A172 (cell line): ENCODE data around the gene CFAP45. TPM values are rescaled to one million over a fixed set of nuclear protein-coding genes. Genes with fewer than 3 reads are reported as not detected.

Source experiments
- DNase-seq: peaks from one replicate; pipeline ENCODE4 v3.0.0-alpha.2; 2015; ENCODE audit warnings: low spot score
- total RNA-seq: library from RNA; depleted of rRNA; stranded (reverse); fragments of >200 nt; shearing (Covaris generic); gene quantifications from 2 replicates; pipeline ENCODE4 v1.2.3, GENCODE V29; 2014

CFAP45 gene
- total RNA-seq, 1 experiment from 2014 or later = 2.4 TPM

DNA sequence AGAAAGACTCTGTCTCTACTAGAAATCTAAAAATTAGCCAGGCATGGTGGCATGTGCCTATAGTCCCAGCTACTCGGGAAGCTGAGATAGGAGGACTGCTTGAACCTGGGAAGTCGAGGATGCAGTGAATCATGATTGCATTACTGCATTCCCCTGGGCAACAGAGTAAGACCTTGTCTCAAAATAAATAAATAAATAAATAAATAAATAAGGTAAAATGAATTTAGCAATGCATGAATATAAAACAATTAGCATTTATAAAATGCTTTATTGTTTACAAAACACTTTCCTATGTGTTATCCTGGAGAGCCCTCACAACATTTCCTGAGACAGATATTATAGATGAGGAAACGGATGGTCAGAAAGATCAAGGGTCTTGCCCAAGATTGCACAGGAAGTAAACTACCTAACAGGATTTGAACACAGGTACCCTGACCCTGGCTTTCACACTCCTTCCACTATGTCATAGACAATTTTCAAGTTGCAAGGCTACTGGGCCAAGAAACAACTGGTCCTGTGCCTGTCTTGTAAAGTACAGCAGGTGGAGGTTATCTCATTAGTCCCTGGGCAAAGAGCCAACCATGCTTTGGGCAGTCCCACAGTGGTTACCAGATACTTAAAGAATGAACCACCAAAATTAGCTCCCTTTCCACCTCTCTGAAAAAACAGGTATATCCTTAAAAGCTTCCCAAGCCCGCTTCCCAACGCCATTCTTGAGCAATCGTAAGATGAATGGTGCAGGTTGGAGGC is 22.1 kb downstream of the CFAP45 start:
- DNase-seq = peak; percentile 38

DNA sequence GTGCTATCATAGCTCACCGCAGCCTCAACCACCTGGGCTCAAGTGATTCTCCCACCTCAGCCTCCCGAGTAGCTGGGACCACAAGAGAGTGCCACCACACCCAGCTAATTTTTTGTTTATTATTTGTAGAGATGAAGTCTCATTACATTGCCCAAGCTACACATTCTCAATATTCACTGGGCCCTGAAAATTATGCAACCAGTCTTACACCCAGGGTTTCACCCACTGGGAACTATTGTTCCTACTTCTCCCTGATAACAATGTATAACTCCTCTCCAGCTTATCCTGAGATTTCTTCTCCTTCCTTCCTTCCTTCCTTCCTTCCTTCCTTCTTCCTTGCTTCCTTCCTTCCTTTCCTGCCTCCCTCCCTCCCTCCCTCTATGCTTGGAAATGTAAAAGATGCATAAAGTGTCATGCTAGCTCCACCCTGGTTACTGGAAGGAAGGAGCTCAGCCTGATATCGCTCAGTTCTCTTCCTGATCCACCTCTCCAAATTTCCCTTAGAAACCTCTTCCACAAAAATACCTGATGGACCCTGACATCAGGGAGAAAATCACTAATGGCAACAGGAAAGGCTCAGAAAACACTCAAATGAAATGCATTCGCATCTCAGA is 26.3 kb downstream of the CFAP45 start:
- no peak for DNase-seq

DNA sequence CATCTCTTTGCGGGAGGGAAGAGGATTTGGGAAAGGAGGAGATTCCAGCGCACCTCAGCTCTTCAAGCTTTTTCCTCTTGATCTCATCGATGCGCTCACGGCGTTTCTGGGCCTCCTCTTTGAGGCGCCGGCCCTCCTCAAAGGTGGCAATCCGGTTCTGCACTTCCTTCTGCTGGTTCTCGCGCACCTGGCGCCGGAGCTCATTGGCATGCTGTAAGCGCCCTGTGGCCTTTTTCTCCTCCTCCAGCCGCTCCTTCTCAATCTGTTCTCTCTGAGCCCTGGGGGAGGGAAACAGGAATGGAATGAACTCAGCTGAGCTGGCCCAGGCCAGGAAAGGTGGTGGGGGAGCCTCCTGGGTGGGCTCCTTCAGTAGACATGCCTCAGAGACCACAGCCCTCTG is 27.1 kb downstream of the CFAP45 start:
- no peak for DNase-seq

DNA sequence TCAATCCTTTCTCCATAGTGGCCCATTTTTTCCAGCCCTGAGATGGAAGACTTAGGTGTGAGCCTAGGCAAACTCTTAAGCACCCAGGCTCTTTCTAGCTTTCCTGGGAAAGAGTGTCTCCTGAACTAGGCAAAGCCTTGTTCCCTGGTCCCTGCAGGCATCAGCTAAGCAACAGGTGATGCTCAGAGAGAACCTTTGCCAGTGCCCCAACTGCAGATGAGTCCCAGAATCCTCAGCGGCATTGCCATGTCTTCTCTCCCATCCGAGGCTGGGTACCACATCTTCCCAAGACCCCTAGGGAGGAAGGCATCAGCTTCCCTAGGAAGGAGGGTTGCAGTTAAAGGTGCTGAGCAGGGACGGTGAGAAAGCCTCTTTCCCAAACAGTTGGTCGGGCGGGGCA is 29.3 kb downstream of the CFAP45 start:
- no peak for DNase-seq

DNA sequence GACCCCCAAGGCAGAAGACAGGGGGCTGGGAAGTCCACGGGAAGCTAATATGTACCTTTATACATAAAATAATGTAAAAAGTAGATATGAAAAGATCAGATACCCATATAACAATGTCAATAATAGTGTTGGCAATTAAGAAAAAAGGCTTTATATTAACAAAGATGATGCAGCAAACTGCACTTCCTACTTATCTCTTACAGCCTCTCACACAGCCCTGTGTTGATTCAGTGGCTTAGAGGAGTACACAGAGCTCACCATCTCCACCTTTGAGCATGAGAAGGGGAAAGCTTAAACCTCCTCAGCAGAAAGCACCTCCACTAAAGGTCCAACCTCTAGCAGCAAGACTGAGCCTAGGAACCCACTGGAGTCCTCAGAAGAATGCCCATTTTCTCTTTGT is 30.4 kb downstream of the CFAP45 start:
- no peak for DNase-seq

DNA sequence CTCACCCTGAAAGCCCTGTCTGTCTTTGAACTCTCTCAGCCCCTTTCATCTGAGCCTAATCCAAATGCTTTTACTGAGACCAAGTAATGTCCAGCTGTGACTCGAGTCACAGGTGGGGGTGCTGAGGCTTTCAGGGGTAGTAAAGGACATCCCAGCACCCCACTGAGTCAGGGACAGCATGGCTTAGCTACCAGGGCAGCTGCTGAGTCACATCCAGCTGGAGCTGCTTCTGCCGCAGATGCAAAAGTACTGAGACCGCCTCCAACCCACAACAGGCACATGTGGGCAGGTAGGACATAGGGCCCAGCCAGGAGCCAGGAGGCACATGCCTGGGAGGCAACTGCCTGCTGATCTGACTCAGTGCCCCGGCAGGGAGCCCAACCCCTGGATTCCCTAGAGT is 30.8 kb downstream of the CFAP45 start:
- peak; percentile 96 for DNase-seq

DNA sequence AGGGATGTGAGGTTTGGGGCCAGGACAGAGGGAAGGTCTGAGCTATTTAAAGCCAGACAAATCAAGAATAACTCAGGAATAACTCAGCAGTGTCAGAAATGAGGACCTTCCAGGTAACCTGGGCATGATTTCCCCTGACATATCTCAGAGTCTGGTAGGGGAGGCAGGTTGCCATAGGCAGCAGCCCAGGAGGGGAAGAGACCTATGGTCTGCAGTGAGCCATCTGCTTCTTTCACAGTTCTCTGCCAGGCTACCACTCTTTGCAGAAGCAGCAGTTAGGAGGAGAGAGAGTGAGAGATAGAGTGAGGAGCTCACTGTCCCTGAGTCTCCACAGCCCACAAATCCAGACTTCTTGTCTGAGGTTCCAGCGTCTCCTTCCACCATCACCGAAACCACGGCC is 31.2 kb downstream of the CFAP45 start:
- no peak for DNase-seq

DNA sequence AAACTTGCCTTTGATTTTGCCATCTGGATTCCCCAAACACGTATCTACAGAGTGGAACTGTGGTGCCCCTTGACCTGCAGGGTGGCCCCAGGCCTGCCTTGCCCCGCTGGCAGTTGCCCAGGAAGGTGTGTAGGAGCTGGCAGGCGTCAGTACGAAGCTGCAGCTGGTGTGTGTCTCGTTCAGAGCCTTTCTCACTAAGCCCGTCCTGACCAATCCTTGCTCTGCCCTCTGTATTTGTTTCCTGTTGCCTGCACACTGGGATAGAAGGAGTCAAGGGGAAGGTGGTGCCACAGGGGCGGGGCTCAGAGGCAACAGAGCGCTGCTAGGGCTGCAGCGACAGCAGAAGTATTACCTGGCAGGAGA is 32.3 kb downstream of the CFAP45 start:
- no peak for DNase-seq

DNA sequence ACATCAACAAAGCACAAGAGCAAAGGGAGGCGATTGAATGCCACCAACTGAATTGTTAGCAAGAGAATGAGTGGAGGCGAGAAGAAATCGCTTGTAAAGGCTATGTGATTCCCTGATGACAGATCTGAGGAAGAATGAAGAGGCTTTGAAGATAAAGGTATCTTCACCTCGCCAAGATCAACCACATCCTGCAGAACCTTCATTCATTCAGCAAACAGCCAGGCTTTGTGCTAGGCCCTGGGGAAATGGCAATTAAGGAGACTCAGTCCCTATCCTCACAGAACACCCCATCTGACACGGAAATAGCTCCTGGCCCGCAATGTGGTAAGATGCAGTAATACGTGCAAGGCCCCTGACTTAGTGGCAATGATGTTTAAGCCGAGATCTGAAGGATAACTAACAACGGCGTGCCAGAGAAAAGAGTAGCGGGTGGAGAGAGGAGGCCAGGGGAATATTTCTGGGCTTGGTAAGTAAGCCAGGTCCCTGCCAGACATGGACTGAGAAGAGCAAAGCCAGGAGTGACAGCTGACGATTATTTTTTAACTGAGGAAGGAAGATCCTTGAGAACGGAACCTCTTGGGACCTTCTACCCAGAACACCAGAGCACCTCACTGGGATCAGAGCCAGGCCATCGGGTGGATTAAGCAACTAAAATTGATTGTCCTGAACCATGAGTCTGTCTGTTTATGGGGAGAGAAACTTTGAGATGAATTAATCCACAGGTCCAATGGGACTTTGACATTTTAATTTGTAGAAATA is 32.9 kb downstream of the CFAP45 start:
- no peak for DNase-seq

DNA sequence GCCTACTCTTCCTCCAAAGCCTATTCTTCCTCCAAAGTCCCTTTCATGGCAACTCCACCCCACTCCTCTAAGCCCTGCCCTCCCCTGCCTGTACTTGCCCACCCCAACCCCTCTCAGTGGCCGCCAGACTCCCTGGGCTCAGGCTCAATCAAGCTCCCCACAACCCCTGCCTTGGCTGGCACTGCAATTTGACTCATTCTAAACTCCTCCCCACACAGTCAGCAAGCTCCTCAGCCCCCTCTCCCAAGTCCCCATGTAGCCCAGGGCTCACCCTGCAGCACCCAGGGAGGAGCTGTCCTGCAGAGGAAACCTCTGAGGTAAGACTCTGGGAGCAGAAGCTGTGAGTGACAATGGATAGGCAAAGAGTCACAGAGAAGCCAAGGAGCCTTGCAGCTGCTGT is 33.9 kb downstream of the CFAP45 start:
- no peak for DNase-seq

DNA sequence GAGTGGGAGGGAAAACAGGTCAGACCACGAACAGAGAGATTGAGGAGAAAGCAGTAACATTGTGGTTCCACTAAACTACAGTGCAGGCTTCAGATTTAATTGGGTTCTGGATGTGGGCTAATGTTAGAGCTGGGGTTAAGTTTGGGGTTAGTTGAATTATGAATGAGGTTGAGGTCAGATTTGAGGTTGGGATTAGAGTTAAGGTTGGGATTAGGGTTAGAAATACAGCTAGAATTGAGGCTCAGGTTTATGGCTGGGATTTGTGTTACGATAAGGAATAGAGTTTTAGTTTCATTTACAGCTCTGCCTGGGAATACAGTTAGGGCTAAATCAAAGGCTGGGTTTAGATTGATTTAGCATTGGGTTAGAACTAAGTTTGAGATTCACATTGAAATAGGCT is 35.7 kb downstream of the CFAP45 start:
- no peak for DNase-seq

DNA sequence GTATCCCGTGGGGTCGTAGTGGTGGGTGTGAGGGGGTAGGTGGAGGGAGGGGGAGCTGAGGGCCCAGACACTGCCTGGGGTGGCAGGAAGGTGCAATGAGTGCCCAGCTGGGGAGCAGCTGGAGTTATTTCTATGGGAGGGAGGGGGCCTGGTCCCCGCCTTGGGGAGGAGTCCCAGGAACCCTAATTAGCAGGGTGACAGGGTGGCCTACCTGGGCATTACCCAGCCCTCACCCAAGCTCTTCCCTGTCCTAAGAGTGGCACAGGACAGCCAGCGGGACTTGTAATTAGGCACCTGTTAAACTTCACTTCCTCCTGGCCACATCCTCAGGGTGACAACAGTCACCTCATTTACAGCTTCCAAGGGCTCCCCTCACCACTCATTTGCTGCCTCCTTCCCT is 37.4 kb downstream of the CFAP45 start, which contains the start of gene VSIG8:
TSS of gene VSIG8 (minus strand) at position 101 of the 400 bp plus-strand sequence. CDS start 136 bp downstream, outside the sequence.
- DNase-seq = no peak

DNA sequence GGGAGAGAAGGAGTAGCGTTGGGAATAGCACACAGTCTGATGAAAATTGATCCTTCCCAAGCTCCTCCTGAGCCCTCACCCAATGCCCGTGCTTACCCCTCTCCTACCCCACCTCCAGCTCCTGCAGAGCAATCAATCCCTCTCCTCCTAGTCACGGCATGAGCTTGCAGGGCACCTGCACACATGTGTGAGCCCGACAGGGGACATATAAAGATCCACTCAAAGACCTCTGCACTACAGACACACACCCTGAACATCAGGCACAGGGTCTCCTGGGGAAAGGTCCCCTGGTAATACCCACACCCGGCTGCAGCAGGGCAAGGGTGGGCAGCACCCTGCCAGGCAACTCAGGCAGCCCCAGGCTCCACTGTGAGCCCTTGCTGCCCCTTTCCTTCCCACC is 37.9 kb downstream of the CFAP45 start:
- DNase-seq = no peak

DNA sequence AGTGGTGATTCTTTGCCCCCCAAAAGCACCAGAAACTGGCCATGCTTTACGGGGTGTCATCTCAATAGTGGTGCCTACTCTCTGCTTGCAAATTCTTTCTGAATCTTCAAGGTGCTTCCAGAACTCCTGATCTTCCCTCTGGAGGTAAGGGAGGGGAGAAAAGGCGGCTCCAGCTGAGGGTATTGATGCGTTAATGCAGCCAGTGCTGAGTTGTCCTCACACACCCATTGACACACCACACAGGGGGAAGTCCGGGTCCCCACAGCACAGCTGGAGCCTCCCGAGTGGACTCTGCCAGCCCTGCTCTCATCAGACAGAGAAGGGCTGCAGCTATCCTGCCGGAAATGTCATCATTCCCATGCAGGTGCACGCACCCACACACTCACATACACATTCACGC is 38.7 kb downstream of the CFAP45 start:
- DNase-seq = no peak

DNA sequence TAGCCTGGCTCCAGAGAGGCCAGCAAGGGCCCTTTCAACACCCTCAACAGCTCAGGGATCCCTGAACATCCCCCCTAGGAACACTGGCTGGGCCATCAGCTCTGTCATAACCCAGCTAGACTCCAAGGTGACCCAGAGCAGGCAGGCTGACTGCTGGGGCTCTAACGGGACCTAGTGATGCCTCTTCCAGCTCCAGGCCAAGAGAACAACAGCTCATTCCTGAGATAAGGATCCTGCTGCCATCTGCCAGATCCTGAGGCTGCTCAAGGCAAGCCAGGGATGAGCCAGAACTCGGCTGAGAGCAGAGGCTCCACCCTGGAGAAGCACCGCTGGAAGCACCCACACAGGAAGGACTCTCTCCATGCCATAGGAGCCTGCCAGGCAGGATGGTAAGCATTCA is 39.5 kb downstream of the CFAP45 start:
- DNase-seq = no peak

DNA sequence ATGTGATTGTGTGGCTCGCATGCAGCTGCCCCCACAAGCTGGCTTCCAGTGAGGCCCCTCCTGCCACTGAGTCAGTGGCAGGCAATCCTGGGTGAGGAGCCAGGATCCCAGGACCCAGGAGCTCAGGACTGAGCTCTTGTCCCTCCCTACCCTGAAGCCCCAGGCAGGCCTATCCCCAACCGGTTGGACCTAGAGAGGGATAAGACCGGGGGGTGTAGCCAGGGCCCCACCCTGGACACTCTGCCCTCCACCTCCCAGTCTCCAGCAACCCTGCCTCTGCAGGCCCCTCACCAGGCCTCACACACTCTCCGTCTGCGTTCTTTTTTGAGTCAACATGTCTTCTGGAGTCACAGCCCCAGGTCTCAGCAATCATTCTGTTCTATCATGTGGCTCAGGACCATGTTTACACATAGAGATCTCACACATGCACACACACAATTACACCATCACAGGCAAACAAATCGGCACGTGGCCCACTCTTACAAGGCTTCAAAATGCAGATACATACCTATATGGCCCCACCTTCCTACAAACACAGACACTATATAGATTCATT is 40.1 kb downstream of the CFAP45 start:
- no peak for DNase-seq

DNA sequence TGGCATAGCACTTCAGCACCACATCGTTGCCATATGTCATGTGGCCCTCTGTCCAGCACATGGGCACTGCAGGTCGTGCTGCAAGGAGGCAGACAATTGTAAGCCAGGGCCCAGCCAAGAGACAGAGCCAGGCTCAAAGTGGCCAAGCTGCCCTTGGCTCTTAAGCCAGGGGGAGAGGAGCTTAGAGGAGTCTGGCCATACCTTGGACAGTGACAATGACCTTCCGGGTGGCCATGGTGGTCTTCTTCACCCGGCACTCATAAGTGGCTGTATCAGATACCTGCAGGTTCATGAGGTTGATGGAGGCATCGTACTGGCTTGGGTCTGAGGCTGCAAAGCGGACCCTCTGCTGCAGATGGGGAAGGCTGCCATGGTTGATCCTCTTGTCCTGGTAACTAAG is 42.1 kb downstream of the CFAP45 start:
- no peak for DNase-seq

DNA sequence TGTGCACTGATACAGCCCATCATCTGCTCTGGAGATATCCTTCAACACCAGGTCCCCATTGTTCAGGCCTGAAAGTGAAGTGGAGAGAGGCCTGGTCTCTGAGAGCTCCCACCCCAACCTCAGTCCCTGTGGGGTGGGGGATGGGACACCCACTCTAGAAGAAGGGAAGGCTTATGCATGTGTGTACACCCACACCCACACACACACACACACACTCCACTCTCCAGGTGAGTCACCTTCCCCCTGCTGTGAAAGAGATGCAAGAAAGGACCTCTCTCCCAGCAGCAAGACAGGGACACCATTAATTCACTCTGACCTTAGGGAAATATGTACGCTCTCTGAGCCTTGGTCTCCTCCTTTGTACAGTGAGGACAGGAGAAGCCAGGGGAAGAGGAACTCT is 43.4 kb downstream of the CFAP45 start:
- DNase-seq = no peak

DNA sequence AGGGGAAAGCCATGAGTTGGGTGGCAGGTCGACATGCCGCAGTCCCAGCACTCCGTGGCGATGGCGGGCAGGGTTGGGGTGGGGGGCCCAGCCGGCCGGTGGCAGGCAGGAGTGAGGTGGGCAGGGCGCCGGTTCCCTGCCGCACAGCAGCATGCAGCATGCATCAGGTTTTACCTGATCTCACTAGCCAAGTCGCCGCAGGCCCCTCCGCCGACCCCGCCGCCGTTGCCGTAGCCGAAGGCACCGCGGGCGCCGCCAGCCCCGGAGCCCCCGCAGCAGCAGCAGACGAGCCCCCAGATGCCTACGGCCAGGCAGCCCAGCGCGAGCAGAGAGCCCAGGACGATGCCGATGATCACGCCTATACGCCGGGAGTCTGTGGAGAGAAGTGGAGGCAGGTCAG is 44.3 kb downstream of the CFAP45 start:
- no peak for DNase-seq

DNA sequence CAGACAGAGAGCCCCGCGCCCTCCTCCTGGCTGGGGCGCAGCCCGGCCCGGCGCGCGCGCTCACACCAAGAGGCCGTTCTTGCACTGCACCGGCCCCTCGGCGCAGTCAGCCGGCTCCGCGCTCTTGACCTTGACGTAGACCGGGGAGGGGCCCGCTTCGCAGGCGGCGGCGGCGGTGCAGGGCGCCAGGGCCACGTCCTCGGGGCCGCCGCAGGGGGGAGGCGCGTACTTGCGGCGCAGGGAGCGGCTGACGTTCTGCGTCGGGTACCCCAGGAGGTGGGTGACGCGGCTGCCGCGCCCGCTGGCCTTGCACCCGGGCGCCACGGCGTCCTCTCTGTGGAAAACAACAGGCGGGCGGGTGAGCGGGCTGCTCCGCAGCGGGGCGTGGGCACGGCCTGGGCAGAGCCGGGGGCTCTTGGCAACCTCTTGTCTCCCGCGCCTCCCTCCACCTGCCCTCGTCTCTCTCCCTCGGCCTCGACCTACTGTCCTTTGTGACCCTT is 45.2 kb downstream of the CFAP45 start:
- DNase-seq = peak; percentile 69

DNA sequence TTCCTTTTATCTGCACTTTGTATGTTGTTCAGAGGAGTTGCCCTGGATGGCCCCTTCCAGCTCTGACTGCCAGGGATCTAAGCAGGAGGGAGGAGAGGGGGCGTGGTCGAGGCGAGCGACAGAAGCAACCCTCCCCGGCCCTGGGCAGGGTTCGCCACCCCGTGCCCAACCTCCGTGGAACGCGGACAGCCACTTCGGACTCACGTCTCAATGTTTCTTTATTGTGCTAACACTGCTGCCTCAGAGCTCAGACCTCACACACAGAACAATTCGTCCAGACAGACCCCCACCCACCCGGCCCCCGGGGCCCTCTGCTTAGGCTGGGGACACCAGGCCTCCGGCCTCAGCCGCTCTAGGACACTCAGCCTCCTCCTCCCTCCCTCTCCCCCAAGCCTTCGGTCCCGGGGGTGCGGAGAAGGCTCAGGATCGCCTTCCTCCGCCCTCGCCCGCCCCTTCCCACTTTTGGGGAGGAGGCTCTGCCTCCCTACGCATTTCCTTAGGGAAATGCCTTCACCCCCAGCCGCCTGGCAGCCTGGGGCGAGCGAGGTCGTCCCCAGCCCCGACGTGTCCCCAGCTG is 45.8 kb downstream of the CFAP45 start:
- DNase-seq = peak; percentile 83
